ENCODE measurements around the gene TRAIP. TPM values are rescaled to one million over a fixed set of nuclear protein-coding genes. Genes with fewer than 3 reads are reported as not detected.

TRAIP gene
- polyA plus RNA-seq, 1 donor from 2014 or later, result 7.6 TPM

DNA sequence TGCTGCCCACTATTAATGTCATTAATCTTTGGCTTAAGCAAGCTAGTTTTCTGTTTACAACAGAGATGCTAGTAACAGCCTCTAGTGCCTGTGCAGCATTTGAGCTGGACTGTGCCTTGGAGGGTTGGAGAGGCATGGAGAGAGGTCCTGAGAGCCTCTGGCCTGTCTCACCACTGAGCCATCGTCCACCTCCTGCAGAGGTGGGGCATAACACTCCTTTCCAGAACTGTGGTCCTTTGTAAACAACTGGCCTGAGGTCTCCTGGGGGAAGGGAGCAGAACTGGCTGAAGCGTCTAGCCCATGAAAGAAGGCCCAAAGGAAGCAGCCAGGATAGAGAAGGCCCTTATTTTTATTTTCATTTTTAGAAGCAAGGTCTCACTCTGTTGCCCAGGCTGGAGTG is 23.4 kb upstream of the TRAIP start:
- Histone ChIP-seq H3K27me3 (ENCODE audit: insufficient read depth, low read depth, low read length) (no peaks in the 10 kb centered on the region), H3K27ac (ENCODE audit: low read length) (no peak overlapping the region), H2AFZ (ENCODE audit: low read depth, low read length) (no peak overlapping the region)

DNA sequence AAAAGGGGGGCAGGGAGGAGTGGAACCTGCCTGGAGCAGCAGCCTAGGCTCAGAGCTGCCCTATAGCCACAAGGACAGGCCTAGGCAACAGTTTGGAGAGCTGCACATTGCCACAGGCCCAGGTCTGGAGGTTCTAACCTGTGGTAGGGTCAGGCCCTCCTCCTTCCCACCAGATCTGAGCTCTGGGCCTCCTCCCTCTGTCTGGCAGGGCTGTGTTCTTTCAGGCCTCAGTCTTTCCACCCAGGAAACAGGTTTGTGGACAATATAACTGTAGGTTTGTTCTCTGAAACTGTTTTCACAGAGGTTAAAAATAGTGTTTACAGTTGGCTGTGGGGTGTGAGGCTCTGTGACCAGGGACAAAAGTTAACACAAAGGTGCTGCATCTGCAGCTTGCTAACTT is 22.3 kb upstream of the TRAIP start:
- Histone ChIP-seq H3K9me2 (ENCODE audit: insufficient read depth, low read length) (no peaks in the 10 kb centered on the region), H3K36me3 (ENCODE audit: insufficient read depth, low read length) (no peaks in the 10 kb centered on the region), H2AFZ (ENCODE audit: low read depth, low read length) (no peak overlapping the region), H3K9me3 (ENCODE audit: low read length) (no peaks in the 10 kb centered on the region), H4K20me1 (ENCODE audit: insufficient read depth) (no peaks in the 10 kb centered on the region), H3K4me3 (ENCODE audit: low read length) (no peak overlapping the region), H3K9ac (ENCODE audit: low read length) (no peak overlapping the region), H3K27me3 (ENCODE audit: insufficient read depth, low read depth, low read length) (no peaks in the 10 kb centered on the region), H3K4me2 (ENCODE audit: low read length) (no peak overlapping the region), H3K27ac (ENCODE audit: low read length) (no peak overlapping the region), H3K79me2 (replicated peaks; ENCODE audit: insufficient read depth, low read length) (no peaks in the 10 kb centered on the region), H3F3A (ENCODE audit: insufficient read depth, low read length, poor library complexity, severe bottlenecking) (no peaks in the 10 kb centered on the region)
- TF ChIP-seq POLR2AphosphoS5 (IDR thresholded peaks at IDR 0.05), result no peak
- TF ChIP-seq CTCF (IDR thresholded peaks at IDR 0.05; ENCODE audit: poor library complexity, severe bottlenecking), result no peak
- no peak for TF ChIP-seq EP300 (conservative IDR thresholded peaks at IDR 0.05; ENCODE audit: poor library complexity, severe bottlenecking)
- no peak for TF ChIP-seq RAD21 (conservative IDR thresholded peaks at IDR 0.05)
- no peak for TF ChIP-seq TAF1 (IDR thresholded peaks at IDR 0.05; ENCODE audit: low read depth)
- TF ChIP-seq, protein P1, sequence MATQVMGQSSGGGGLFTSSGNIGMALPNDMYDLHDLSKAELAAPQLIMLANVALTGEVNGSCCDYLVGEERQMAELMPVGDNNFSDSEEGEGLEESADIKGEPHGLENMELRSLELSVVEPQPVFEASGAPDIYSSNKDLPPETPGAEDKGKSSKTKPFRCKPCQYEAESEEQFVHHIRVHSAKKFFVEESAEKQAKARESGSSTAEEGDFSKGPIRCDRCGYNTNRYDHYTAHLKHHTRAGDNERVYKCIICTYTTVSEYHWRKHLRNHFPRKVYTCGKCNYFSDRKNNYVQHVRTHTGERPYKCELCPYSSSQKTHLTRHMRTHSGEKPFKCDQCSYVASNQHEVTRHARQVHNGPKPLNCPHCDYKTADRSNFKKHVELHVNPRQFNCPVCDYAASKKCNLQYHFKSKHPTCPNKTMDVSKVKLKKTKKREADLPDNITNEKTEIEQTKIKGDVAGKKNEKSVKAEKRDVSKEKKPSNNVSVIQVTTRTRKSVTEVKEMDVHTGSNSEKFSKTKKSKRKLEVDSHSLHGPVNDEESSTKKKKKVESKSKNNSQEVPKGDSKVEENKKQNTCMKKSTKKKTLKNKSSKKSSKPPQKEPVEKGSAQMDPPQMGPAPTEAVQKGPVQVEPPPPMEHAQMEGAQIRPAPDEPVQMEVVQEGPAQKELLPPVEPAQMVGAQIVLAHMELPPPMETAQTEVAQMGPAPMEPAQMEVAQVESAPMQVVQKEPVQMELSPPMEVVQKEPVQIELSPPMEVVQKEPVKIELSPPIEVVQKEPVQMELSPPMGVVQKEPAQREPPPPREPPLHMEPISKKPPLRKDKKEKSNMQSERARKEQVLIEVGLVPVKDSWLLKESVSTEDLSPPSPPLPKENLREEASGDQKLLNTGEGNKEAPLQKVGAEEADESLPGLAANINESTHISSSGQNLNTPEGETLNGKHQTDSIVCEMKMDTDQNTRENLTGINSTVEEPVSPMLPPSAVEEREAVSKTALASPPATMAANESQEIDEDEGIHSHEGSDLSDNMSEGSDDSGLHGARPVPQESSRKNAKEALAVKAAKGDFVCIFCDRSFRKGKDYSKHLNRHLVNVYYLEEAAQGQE (IDR thresholded peaks at IDR 0.05; ENCODE audit: borderline replicate concordance), result no peak
- TF ChIP-seq EZH2 (IDR thresholded peaks at IDR 0.05; ENCODE audit: borderline replicate concordance, insufficient read depth, low read length, poor library complexity, severe bottlenecking), result no peak

More for the DNA sequence above, 23.4 kb upstream of the TRAIP start:
- Histone ChIP-seq H3K9ac (ENCODE audit: low read length) (no peak overlapping the region), H3K9me2 (ENCODE audit: insufficient read depth, low read length) (no peaks in the 10 kb centered on the region), H3K4me2 (ENCODE audit: low read length) (no peak overlapping the region), H3K36me3 (ENCODE audit: insufficient read depth, low read length) (no peaks in the 10 kb centered on the region), H3K4me3 (ENCODE audit: low read length) (no peak overlapping the region), H3F3A (ENCODE audit: insufficient read depth, low read length, poor library complexity, severe bottlenecking) (no peaks in the 10 kb centered on the region), H4K20me1 (ENCODE audit: insufficient read depth) (no peaks in the 10 kb centered on the region), H3K9me3 (ENCODE audit: low read length) (no peaks in the 10 kb centered on the region), H3K79me2 (replicated peaks; ENCODE audit: insufficient read depth, low read length) (no peaks in the 10 kb centered on the region)
- TF ChIP-seq CTCF (IDR thresholded peaks at IDR 0.05; ENCODE audit: poor library complexity, severe bottlenecking), result no peak
- TF ChIP-seq EP300 (conservative IDR thresholded peaks at IDR 0.05; ENCODE audit: poor library complexity, severe bottlenecking), result no peak
- TF ChIP-seq RAD21 (conservative IDR thresholded peaks at IDR 0.05), result no peak
- TF ChIP-seq, protein P1 (IDR thresholded peaks at IDR 0.05; ENCODE audit: borderline replicate concordance), result no peak
- TF ChIP-seq POLR2AphosphoS5 (IDR thresholded peaks at IDR 0.05), result no peak
- TF ChIP-seq EZH2 (IDR thresholded peaks at IDR 0.05; ENCODE audit: borderline replicate concordance, insufficient read depth, low read length, poor library complexity, severe bottlenecking), result no peak
- TF ChIP-seq MXI1 (conservative IDR thresholded peaks at IDR 0.05; ENCODE audit: poor library complexity, severe bottlenecking), result no peak
- TF ChIP-seq TAF1 (IDR thresholded peaks at IDR 0.05; ENCODE audit: low read depth), result no peak
- no peak for TF ChIP-seq SMC3 (conservative IDR thresholded peaks at IDR 0.05; ENCODE audit: poor library complexity)
